ENCODE data around the gene SP6.
A peak's percentile ranks its signal among the peaks of the same experiment; 100 is the strongest.

Gene SP6
- long read RNA-seq = 0 reads

DNA sequence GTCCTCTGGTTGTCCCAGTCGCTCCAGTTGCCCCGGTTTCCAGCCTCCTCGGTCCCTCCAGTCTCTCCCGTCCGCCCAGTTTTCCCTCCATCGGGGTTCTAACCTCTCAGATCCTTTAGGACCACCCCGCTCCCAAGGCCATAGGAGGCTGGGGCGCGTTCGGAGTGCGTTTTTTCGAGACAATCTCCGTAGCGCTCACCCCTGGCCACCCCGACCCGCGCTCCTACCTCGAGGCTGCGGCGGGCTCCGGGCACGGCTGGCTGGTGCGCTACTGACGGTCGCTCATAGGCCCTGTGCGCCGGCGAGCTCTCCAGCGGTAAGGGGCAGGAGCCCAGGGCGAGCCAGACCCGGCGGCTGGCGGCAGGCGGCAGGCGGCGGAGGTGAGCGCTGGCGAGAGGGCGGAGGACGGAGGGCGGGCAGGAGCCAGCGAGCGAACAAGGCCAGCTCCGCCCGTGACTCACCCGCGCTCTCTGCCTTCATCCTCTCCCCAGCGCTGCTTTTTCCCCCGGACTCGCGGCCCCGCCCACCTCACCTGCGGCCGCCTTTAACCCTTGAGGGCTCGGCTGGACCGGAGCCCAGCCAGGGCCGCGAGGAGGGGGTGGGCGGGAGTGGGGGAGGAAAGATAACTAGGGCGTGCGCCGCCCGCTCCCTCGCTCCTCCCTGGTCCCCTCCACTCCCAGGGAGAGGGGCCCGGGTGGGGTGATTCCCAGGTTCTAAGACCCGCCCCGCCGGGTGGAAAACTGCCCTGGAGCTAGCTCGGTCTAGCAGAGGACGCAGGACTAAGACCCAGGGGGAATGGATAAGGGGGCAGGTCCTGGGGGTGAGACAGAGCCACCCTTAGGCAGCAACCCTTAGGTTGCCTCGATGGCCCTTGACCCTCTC is at the start of gene SP6:
SP6 (minus strand) TSS at position 472 of the 882 bp plus-strand sequence. CDS start 2,734 bp downstream, outside the sequence.
- peak in 1 of 2 experiments; percentile 9 for DNase-seq (ENCODE audit: low read depth in 1 of 2, low spot score in 1 of 2)
- H3K27ac ChIP-seq (replicated peaks) = no peak within 1 kb of the TSS
- peaks cover 85% of the 10 kb centered on the region for H3K27me3 ChIP-seq (ENCODE audit: insufficient read depth, poor library complexity, severe bottlenecking)
- H3K4me3 ChIP-seq (replicated peaks; ENCODE audit: insufficient read depth, low read length) = no peak within 1 kb of the TSS
- TF ChIP-seq, protein P1, sequence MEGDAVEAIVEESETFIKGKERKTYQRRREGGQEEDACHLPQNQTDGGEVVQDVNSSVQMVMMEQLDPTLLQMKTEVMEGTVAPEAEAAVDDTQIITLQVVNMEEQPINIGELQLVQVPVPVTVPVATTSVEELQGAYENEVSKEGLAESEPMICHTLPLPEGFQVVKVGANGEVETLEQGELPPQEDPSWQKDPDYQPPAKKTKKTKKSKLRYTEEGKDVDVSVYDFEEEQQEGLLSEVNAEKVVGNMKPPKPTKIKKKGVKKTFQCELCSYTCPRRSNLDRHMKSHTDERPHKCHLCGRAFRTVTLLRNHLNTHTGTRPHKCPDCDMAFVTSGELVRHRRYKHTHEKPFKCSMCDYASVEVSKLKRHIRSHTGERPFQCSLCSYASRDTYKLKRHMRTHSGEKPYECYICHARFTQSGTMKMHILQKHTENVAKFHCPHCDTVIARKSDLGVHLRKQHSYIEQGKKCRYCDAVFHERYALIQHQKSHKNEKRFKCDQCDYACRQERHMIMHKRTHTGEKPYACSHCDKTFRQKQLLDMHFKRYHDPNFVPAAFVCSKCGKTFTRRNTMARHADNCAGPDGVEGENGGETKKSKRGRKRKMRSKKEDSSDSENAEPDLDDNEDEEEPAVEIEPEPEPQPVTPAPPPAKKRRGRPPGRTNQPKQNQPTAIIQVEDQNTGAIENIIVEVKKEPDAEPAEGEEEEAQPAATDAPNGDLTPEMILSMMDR (IDR thresholded peaks at IDR 0.05; ENCODE audit: insufficient read depth, low read length) = no peak
- TF ChIP-seq SPI1 (IDR thresholded peaks at IDR 0.05; ENCODE audit: borderline replicate concordance, low read depth) (no peak), POLR2AphosphoS5 (IDR thresholded peaks at IDR 0.05; ENCODE audit: low read depth) (no peak), GABPA (IDR thresholded peaks at IDR 0.05; ENCODE audit: low read depth) (no peak)
- TF ChIP-seq, protein P2, sequence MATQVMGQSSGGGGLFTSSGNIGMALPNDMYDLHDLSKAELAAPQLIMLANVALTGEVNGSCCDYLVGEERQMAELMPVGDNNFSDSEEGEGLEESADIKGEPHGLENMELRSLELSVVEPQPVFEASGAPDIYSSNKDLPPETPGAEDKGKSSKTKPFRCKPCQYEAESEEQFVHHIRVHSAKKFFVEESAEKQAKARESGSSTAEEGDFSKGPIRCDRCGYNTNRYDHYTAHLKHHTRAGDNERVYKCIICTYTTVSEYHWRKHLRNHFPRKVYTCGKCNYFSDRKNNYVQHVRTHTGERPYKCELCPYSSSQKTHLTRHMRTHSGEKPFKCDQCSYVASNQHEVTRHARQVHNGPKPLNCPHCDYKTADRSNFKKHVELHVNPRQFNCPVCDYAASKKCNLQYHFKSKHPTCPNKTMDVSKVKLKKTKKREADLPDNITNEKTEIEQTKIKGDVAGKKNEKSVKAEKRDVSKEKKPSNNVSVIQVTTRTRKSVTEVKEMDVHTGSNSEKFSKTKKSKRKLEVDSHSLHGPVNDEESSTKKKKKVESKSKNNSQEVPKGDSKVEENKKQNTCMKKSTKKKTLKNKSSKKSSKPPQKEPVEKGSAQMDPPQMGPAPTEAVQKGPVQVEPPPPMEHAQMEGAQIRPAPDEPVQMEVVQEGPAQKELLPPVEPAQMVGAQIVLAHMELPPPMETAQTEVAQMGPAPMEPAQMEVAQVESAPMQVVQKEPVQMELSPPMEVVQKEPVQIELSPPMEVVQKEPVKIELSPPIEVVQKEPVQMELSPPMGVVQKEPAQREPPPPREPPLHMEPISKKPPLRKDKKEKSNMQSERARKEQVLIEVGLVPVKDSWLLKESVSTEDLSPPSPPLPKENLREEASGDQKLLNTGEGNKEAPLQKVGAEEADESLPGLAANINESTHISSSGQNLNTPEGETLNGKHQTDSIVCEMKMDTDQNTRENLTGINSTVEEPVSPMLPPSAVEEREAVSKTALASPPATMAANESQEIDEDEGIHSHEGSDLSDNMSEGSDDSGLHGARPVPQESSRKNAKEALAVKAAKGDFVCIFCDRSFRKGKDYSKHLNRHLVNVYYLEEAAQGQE (IDR thresholded peaks at IDR 0.05; ENCODE audit: insufficient replicate concordance, low read depth) = no peak

DNA sequence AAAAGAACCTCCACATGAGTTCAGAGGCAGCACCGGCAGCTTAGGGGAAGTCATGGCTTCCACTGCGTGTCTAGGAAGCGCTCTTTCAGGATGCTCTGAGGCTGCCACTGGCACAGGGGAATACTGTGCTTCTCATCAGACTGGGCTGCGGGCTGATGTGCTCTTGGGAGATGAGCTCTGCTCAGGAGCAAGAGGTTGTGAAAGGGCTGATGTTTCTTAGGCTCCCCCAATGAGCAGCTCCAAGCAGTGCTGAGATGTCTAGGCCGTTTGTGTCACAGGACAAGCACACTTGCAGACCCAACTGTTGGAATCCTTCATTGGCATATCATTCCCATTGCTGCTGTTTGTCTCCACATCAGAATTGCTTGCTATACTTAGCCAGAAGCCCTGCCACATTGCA is 48.7 kb upstream of the SP6 start:
- no peak overlapping the region for H3K4me3 ChIP-seq (replicated peaks; ENCODE audit: insufficient read depth, low read length)
- TF ChIP-seq GABPA (IDR thresholded peaks at IDR 0.05; ENCODE audit: low read depth) = no peak
- TF ChIP-seq, protein P2 (IDR thresholded peaks at IDR 0.05; ENCODE audit: insufficient replicate concordance, low read depth) = no peak
- TF ChIP-seq POLR2AphosphoS5 (IDR thresholded peaks at IDR 0.05; ENCODE audit: low read depth) = no peak
- TF ChIP-seq, protein P1 (IDR thresholded peaks at IDR 0.05; ENCODE audit: insufficient read depth, low read length) = no peak
- TF ChIP-seq SPI1 (IDR thresholded peaks at IDR 0.05; ENCODE audit: borderline replicate concordance, low read depth) = no peak
- H3K27me3 ChIP-seq (ENCODE audit: insufficient read depth, poor library complexity, severe bottlenecking) = no peaks in the 10 kb centered on the region
- H3K27ac ChIP-seq (replicated peaks) = no peak overlapping the region
- no peak for DNase-seq (ENCODE audit: low read depth in 1 of 2, low spot score in 1 of 2)

DNA sequence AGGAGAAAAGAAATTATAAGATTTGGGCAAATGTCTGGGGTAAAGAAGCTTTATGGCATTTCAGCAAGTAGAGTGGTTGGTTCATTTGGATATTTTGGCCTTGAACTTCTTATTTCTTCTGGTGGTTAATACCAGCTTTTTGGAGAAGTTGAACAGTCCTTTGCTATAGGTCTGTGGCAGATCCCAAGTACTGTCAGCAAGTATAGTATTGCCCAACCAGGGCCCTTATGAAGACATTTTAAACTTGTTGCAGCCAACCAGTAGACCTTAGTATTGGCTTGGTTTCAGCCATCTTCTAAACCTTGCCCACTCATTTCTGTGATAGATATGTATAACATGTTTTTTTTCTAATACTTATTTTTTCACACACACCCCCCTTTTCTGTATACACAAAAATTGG is 47.3 kb upstream of the SP6 start:
- TF ChIP-seq, protein P1 (IDR thresholded peaks at IDR 0.05; ENCODE audit: insufficient read depth, low read length) = no peak
- no peak for TF ChIP-seq SPI1 (IDR thresholded peaks at IDR 0.05; ENCODE audit: borderline replicate concordance, low read depth)
- TF ChIP-seq, protein P2 (IDR thresholded peaks at IDR 0.05; ENCODE audit: insufficient replicate concordance, low read depth) = no peak
- TF ChIP-seq GABPA (IDR thresholded peaks at IDR 0.05; ENCODE audit: low read depth) = no peak
- TF ChIP-seq POLR2AphosphoS5 (IDR thresholded peaks at IDR 0.05; ENCODE audit: low read depth) = no peak
- peak overlapping the region; percentile 99 for H3K27ac ChIP-seq (replicated peaks)

More for the DNA sequence above, 47.3 kb upstream of the SP6 start:
- Histone ChIP-seq H3K27me3 (ENCODE audit: insufficient read depth, poor library complexity, severe bottlenecking) (no peaks in the 10 kb centered on the region), H3K4me3 (replicated peaks; ENCODE audit: insufficient read depth, low read length) (no peak overlapping the region)
- peak; percentile 47 to 88 for DNase-seq (ENCODE audit: low read depth in 1 of 2, low spot score in 1 of 2)
